ENCODE data around the gene HNRNPC. TPM values are rescaled to one million over a fixed set of nuclear protein-coding genes. Genes with fewer than 3 reads are reported as not detected.

Gene HNRNPC
- total and polyA plus RNA-seq, 9 of the 15 experiments (the other 6 are each of a cell fraction or from before 2014, with no cell fraction given) = 679 to 1,557 (median 1,191) TPM

- Histone ChIP-seq H2AFZ (ENCODE audit: low read depth, low read length) (no peak overlapping the region), H3K27me3 (ENCODE audit: control insufficient read depth in 2 of 2, insufficient read depth in 2 of 2, low read length in 2 of 2) (no peaks in the 10 kb centered on the region), H3K36me3 (ENCODE audit: control insufficient read depth, insufficient read depth, low read length) (no peaks in the 10 kb centered on the region), H3K9ac (ENCODE audit: insufficient read depth in 1 of 2, low read depth in 2 of 2, low read length in 2 of 2) (no peak overlapping the region), H3K9me1 (ENCODE audit: control insufficient read depth, insufficient read depth, low read length) (no peaks in the 10 kb centered on the region), H4K20me1 (replicated peaks; ENCODE audit: control insufficient read depth, insufficient read depth, low read length) (no peaks in the 10 kb centered on the region), H3K79me2 (ENCODE audit: control insufficient read depth, insufficient read depth, low read length) (no peaks in the 10 kb centered on the region), H3K27ac (ENCODE audit: extremely low read depth, low read depth, low read length) (no peak overlapping the region), H3K9me3 (replicated peaks; ENCODE audit: control insufficient read depth, insufficient read depth, low read depth, low read length) (no peaks in the 10 kb centered on the region), H3K4me2 (ENCODE audit: insufficient read depth, low read length) (no peak overlapping the region), H3K4me1 (replicated peaks in 1 of 2; ENCODE audit: control insufficient read depth in 2 of 2, insufficient read depth in 2 of 2, low read length in 2 of 2) (no peaks in the 10 kb centered on the region), H3K4me3 (no peak overlapping the region)
- intact Hi-C loops (cut with micrococcal nuclease) = no loop called here
- in situ Hi-C loops (cut with MboI) = no loop called here
- DNase-seq (ENCODE audit: extremely low read depth in 1 of 4, low spot score in 3 of 4) (no peak), FAIRE-seq (no peak), ATAC-seq (no peak)
- BruUV-seq (replicated peaks) = no TSS peak
- ChIA-PET CTCF (ENCODE audit: low intra/inter-chr PET ratio) (no interaction called here), POLR2A (interaction anchor here (0.8 to 1.0 kb wide), 2 partner anchors 11 to 21 kb away, joined by 3 to 4 read pairs; no protein-coding TSS in a partner anchor)
- 49% methylated on average over 2 of the region's 4 CpGs for WGBS (ENCODE audit: insufficient coverage, low coverage, missing lambda C conversion rate)
- no peak for TF ChIP-seq MEF2A (IDR thresholded peaks at IDR 0.05; ENCODE audit: control insufficient read depth, low read depth, low read length)
- TF ChIP-seq UBTF (IDR thresholded peaks at IDR 0.05; ENCODE audit: borderline replicate concordance in 1 of 2, low read depth in 2 of 2, low read length in 2 of 2) = no peak
- no peak for TF ChIP-seq CLOCK (CRISPR knock-in tag; IDR thresholded peaks at IDR 0.05; ENCODE audit: borderline replicate concordance)
- TF ChIP-seq HCFC1 (IDR thresholded peaks at IDR 0.05; ENCODE audit: low read depth, low read length) = no peak
- TF ChIP-seq EZH2 (IDR thresholded peaks at IDR 0.05; ENCODE audit: borderline replicate concordance, low read depth, low read length) = no peak
- TF ChIP-seq SAFB2 (IDR thresholded peaks at IDR 0.05; ENCODE audit: borderline replicate concordance, low read depth, low read length, severe bottlenecking) = no peak
- TF ChIP-seq MYBL2 (IDR thresholded peaks at IDR 0.05; ENCODE audit: low read depth) = no peak
- no peak for TF ChIP-seq MYBL2 (CRISPR knock-in tag; IDR thresholded peaks at IDR 0.05; ENCODE audit: borderline replicate concordance)
- no peak for TF ChIP-seq CUX1 (CRISPR knock-in tag; IDR thresholded peaks at IDR 0.05)
- TF ChIP-seq SIN3A (IDR thresholded peaks at IDR 0.05; ENCODE audit: borderline replicate concordance in 2 of 2, control insufficient read depth in 1 of 2, low read depth in 2 of 2, low read length in 2 of 2) = no peak
- no peak for TF ChIP-seq MBD2 (IDR thresholded peaks at IDR 0.05; ENCODE audit: borderline replicate concordance, low read depth)
Observed at GRCh38 chr14:21278632-21279031, 9.4 kb upstream of the HNRNPC start.
